Measurements from ENCODE around the gene WDR82. TPM values are rescaled to one million over a fixed set of nuclear protein-coding genes. Genes with fewer than 3 reads are reported as not detected.

Gene WDR82
- total RNA-seq, 1 donor from 2014 or later = 105 TPM

- Mint-ChIP-seq H3K27me3 (ENCODE audit: low read depth) (no peaks in the 10 kb centered on the region), H3K36me3 (no peaks in the 10 kb centered on the region), H3K9me3 (no peaks in the 10 kb centered on the region), H3K27ac (no peak overlapping the region), H3K4me1 (peaks cover 17% of the 10 kb centered on the region), H3K4me3 (no peak overlapping the region)
- TF ChIP-seq, protein P1, sequence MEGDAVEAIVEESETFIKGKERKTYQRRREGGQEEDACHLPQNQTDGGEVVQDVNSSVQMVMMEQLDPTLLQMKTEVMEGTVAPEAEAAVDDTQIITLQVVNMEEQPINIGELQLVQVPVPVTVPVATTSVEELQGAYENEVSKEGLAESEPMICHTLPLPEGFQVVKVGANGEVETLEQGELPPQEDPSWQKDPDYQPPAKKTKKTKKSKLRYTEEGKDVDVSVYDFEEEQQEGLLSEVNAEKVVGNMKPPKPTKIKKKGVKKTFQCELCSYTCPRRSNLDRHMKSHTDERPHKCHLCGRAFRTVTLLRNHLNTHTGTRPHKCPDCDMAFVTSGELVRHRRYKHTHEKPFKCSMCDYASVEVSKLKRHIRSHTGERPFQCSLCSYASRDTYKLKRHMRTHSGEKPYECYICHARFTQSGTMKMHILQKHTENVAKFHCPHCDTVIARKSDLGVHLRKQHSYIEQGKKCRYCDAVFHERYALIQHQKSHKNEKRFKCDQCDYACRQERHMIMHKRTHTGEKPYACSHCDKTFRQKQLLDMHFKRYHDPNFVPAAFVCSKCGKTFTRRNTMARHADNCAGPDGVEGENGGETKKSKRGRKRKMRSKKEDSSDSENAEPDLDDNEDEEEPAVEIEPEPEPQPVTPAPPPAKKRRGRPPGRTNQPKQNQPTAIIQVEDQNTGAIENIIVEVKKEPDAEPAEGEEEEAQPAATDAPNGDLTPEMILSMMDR (IDR thresholded peaks at IDR 0.05; ENCODE audit: unreplicated experiment) = no peak
- no peak for DNase-seq (ENCODE audit: low spot score in 2 of 2, unreplicated experiment in 2 of 2)
These were observed 34.8 kb upstream of the WDR82 start for GRCh38 chr3:52313188-52313773.

DNA sequence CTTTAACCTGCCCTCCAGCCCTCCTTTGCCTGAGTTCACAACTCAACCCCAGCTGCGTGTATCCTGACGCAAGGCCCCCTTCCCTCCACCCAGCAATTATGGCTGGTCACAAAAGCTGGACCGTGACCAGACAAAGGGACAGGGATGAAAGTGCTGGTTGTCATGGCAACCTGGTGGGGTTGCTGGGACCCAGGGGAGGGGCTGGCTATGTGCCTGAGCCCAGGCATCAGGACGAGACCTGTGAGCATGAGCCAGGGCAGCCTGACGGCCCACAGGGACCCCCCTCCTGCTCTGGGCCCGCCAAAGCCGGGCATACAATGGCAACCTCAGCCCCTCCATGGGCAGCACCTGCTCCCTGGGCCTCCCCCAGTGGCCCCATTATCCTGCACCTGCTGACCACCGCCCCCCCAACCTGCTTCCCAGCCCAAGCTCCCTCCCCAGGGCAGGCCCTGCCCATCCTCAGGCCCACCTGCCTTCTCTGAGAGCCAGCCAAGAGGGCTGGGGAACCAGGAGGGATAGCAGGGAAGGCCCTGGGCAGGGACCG, 33.2 kb upstream of the WDR82 start:
- Mint-ChIP-seq H3K4me3 (no peak overlapping the region), H3K36me3 (no peaks in the 10 kb centered on the region), H3K4me1 (peaks cover 20% of the 10 kb centered on the region), H3K27me3 (ENCODE audit: low read depth) (no peaks in the 10 kb centered on the region), H3K27ac (no peak overlapping the region), H3K9me3 (no peaks in the 10 kb centered on the region)
- DNase-seq (ENCODE audit: low spot score in 2 of 2, unreplicated experiment in 2 of 2) = no peak
- TF ChIP-seq, protein P1 (IDR thresholded peaks at IDR 0.05; ENCODE audit: unreplicated experiment) = no peak

DNA sequence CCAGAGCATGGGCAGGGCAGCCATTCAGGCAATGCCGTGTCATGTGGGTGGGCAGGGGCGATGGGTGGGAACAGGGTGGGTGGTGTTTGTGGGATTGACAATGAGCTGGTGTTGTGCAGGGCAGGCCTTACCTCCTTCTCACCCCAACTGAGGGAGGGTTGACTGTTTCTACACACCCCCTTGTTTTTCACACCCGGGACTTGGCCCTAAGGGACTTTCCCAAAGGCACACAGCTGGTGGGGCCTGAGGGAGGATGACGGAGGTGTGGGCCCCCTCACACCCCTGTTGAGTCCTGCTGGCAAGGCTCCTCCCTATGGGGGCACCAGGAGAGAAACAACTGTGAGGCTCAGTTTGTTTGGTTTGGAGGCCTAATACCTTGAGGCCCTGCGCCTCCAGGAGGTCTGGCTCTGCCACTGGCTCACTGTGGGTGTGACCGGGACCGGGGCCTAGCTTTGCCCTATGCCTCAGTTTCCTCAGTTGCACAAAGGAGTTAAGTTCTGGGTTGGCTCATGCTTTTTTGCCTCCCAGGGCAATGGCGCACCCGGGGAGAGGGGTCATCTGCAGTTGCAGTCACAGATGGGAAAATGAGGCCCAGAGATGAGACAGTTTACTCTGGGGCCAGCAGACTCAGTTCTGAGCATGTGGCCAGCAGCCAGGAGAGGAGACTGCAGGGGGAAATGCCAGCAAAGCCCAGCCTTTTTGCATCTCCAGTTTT, 32.6 kb upstream of the WDR82 start:
- Mint-ChIP-seq H3K9me3 (no peaks in the 10 kb centered on the region), H3K4me3 (no peak overlapping the region), H3K4me1 (peaks cover 20% of the 10 kb centered on the region), H3K27me3 (ENCODE audit: low read depth) (no peaks in the 10 kb centered on the region), H3K36me3 (no peaks in the 10 kb centered on the region), H3K27ac (no peak overlapping the region)
- TF ChIP-seq, protein P1 (IDR thresholded peaks at IDR 0.05; ENCODE audit: unreplicated experiment) = no peak
- DNase-seq (ENCODE audit: low spot score in 2 of 2, unreplicated experiment in 2 of 2) = no peak

- TF ChIP-seq, protein P1 (IDR thresholded peaks at IDR 0.05; ENCODE audit: unreplicated experiment) = no peak
- H3K27me3 Mint-ChIP-seq (ENCODE audit: low read depth) = no peaks in the 10 kb centered on the region
These were observed 29.9 kb upstream of the WDR82 start for GRCh38 chr3:52308308-52308707.

DNA sequence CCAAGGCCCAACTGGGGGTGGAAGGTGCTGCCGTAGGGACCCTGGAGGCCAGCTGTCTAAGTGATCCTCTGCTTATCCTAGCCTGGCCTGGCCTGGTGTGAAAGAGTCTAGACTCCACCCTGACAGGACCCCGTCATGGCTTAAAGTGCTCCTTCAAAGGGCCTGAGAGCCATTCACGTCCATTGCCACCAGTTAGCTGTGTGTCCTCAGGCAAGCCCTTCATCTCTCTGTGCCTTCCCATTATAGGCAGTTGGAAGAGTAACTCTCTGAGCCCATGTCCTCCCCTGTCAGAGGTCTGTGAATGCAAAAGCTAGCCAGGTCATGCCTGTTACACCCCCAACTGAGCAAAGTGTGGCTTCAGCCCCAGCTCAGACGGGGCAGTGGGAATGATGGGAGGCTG, 28.5 kb upstream of the WDR82 start:
- TF ChIP-seq, protein P1 (IDR thresholded peaks at IDR 0.05; ENCODE audit: unreplicated experiment) = no peak
- no peaks in the 10 kb centered on the region for H3K27me3 Mint-ChIP-seq (ENCODE audit: low read depth)
- no peak overlapping the region for H3K4me3 Mint-ChIP-seq
- DNase-seq (ENCODE audit: low spot score in 2 of 2, unreplicated experiment in 2 of 2) = no peak
- H3K4me1 Mint-ChIP-seq = peaks cover 22% of the 10 kb centered on the region
- no peak overlapping the region for H3K27ac Mint-ChIP-seq
- H3K36me3 Mint-ChIP-seq = no peaks in the 10 kb centered on the region
- H3K9me3 Mint-ChIP-seq = no peaks in the 10 kb centered on the region

More at GRCh38 chr3:52308308-52308707, 29.9 kb upstream of the WDR82 start:
- H3K36me3 Mint-ChIP-seq = no peaks in the 10 kb centered on the region
- H3K27ac Mint-ChIP-seq = no peak overlapping the region
- no peak for DNase-seq (ENCODE audit: low spot score in 2 of 2, unreplicated experiment in 2 of 2)
- no peaks in the 10 kb centered on the region for H3K9me3 Mint-ChIP-seq
- peaks cover 20% of the 10 kb centered on the region for H3K4me1 Mint-ChIP-seq
- no peak overlapping the region for H3K4me3 Mint-ChIP-seq

Measured in mesothelial cell of epicardium (in vitro differentiated cells).